A549 (cell line): ENCODE measurements around the gene SIX2.

Experiments
- CTCF ChIP-seq: fragments of >200 bp; sonication (Bioruptor Twin); formaldehyde crosslinking; IDR thresholded peaks from 3 replicates; pipeline ENCODE4 v1.5.1; 2016
- ELK1 ChIP-seq: fragments of 150-350 bp; IDR thresholded peaks from 2 replicates; pipeline ENCODE4 v1.6.1; 2014; ENCODE audit warnings: low read depth, mild to moderate bottlenecking, low read length
- EP300 ChIP-seq, 2 experiments: fragments of >200 bp; sonication (Bioruptor Twin); formaldehyde crosslinking; IDR thresholded peaks; 2 replicates in 1 of 2; 3 replicates in 1 of 2; pipeline ENCODE4 v1.6.1; 2016 to 2017
- JUN ChIP-seq, 2 experiments: fragments of >200 bp; sonication (Bioruptor Twin); formaldehyde crosslinking; IDR thresholded peaks; 2 replicates in 1 of 2; 3 replicates in 1 of 2; pipeline ENCODE4 v1.6.1; 2016 to 2017
- MAX ChIP-seq: IDR thresholded peaks from 2 replicates; pipeline ENCODE4 v1.6.1; 2012
- POLR2A ChIP-seq: IDR thresholded peaks from 2 replicates; pipeline ENCODE4 v1.6.1; 2012; ENCODE audit warnings: mild to moderate bottlenecking, low read length
- RNF2 ChIP-seq: fragments of 200-600 bp; sonication (generic); IDR thresholded peaks from 2 replicates; pipeline ENCODE4 v1.6.1; 2016; ENCODE audit warnings: low read depth, mild to moderate bottlenecking, antibody characterized with exemption, moderate library complexity, borderline replicate concordance

- TF ChIP-seq CTCF (no peak), POLR2A (no peak), MAX (no peak), RNF2 (no peak), JUN (IDR thresholded peaks at IDR 0.05) (no peak), ELK1 (no peak), EP300 (IDR thresholded peaks at IDR 0.05) (no peak)
Observed at GRCh38 chr2:45006041-45006941, 3.0 kb downstream of the SIX2 start.
